PC-9 (cell line): ENCODE data around the gene CERS5. TPM values are rescaled to one million over a fixed set of nuclear protein-coding genes. Genes with fewer than 3 reads are reported as not detected.

Source experiments
- BruUV-seq: library from RNA; stranded (reverse); fragments of 400-500 nt; replicated peaks from 2 replicates; lab custom pipeline; 2021; lab: Mats Ljungman, UMichigan
- CTCF ChIA-PET: fragments of 300-600 bp; sonication (Branson Sonifier 250); formaldehyde crosslinking; loops from one replicate; lab custom pipeline; 2022; ENCODE audit warnings: antibody characterized with exemption; lab: Charles Lee
- POLR2A ChIA-PET: fragments of 300-600 bp; sonication (Branson Sonifier 250); formaldehyde crosslinking; loops from one replicate; lab custom pipeline; 2022; ENCODE audit warnings: antibody characterized with exemption; ENCODE audit not compliant: unreplicated experiment; lab: Charles Lee
- DNase-seq, 2 experiments: peaks; one replicate each; pipeline versions ENCODE4 v3.0.0 to v3.0.0-alpha.2; 2015 to 2022; ENCODE audit warnings: mixed read lengths in 1 of 2
- H2AFZ ChIP-seq: fragments of 200-600 bp; sonication (generic); 2 replicates; pipeline ENCODE4 v1.8.1; 2017; ENCODE audit warnings: antibody characterized with exemption
- H3F3A ChIP-seq: fragments of 200-600 bp; sonication (generic); 2 replicates; pipeline ENCODE4 v1.8.1; 2017; ENCODE audit warnings: antibody characterized with exemption, mild to moderate bottlenecking, low read depth; ENCODE audit not compliant: insufficient read depth
- H3K27ac ChIP-seq: fragments of 200-600 bp; sonication (generic); 2 replicates; pipeline ENCODE4 v1.6.1; 2016; ENCODE audit warnings: mixed run types
- H3K27me3 ChIP-seq: fragments of 200-600 bp; sonication (generic); 2 replicates; pipeline ENCODE4 v1.6.1; 2016; ENCODE audit warnings: low read depth, mixed run types; ENCODE audit not compliant: insufficient read depth
- H3K36me3 ChIP-seq: fragments of 200-600 bp; sonication (generic); 2 replicates; pipeline ENCODE4 v1.6.1; 2016; ENCODE audit warnings: low read depth, mixed run types
- H3K4me1 ChIP-seq: fragments of 200-600 bp; sonication (generic); replicated peaks from 2 replicates; pipeline ENCODE4 v1.6.1; 2016; ENCODE audit warnings: mixed run types; ENCODE audit not compliant: insufficient read depth
- H3K4me2 ChIP-seq: fragments of 200-600 bp; sonication (generic); 2 replicates; pipeline ENCODE4 v1.6.1; 2017; ENCODE audit warnings: mixed run types
- H3K4me3 ChIP-seq: fragments of 200-600 bp; sonication (generic); 2 replicates; pipeline ENCODE4 v1.6.1; 2016; ENCODE audit warnings: mixed run types
- H3K79me2 ChIP-seq: fragments of 200-600 bp; sonication (generic); 2 replicates; pipeline ENCODE4 v1.6.1; 2017; ENCODE audit warnings: low read depth, mixed run types
- H3K9me2 ChIP-seq: fragments of 200-600 bp; sonication (generic); 2 replicates; pipeline ENCODE4 v1.8.1; 2017; ENCODE audit warnings: mild to moderate bottlenecking; ENCODE audit not compliant: insufficient read depth
- H3K9me3 ChIP-seq: fragments of 200-600 bp; sonication (generic); 2 replicates; pipeline ENCODE4 v1.8.1; 2016; ENCODE audit warnings: low read depth; ENCODE audit not compliant: insufficient read depth
- H4K20me1 ChIP-seq: fragments of 200-600 bp; sonication (generic); 2 replicates; pipeline ENCODE4 v1.8.1; 2017; ENCODE audit not compliant: insufficient read depth
- EZH2 ChIP-seq: fragments of 200-600 bp; sonication (generic); IDR thresholded peaks from 2 replicates; pipeline ENCODE4 v1.8.0; 2017; ENCODE audit warnings: antibody characterized with exemption, low read depth
- intact Hi-C: fragments of 100-400 bp; cut with micrococcal nuclease; formaldehyde crosslinking; loops from one replicate; pipeline ENCODE4 v1.10.0; 2022; ENCODE audit not compliant: unreplicated experiment
- total RNA-seq: library from RNA; stranded (reverse); gene quantifications from 2 replicates; pipeline ENCODE4 v1.2.3, GENCODE V29; 2021
- TF ChIP-seq, protein P1 (sequence below): fragments of 200-600 bp; sonication (generic); conservative IDR thresholded peaks from 2 replicates; pipeline ENCODE4 v1.6.1; 2017; ENCODE audit warnings: mixed run types, antibody characterized with exemption, mild to moderate bottlenecking, moderate library complexity

CERS5 gene
- total RNA-seq, 1 experiment from 2014 or later = 33.0 TPM

GRCh38 chr12:50123203-50123602 lies 44.0 kb downstream of the CERS5 start:
- no peaks in the 10 kb centered on the region; the same call in 1 of the 2 replicates for H3K36me3 ChIP-seq
- H3K9me3 ChIP-seq = no peaks in the 10 kb centered on the region
- H4K20me1 ChIP-seq = peaks cover 9% of the 10 kb centered on the region; the same call in 1 of the 2 replicates
- H3K4me3 ChIP-seq = no peak overlapping the region
- no peak overlapping the region for H2AFZ ChIP-seq
- ChIA-PET CTCF (interaction anchor here (0.7 kb wide), 1 partner anchor 9 kb away, joined by 7 read pairs; no protein-coding TSS in a partner anchor), POLR2A (no interaction called here)
- no peak for DNase-seq
- H3K27ac ChIP-seq = no peak overlapping the region
- H3K27me3 ChIP-seq = no peaks in the 10 kb centered on the region
- H3K4me1 ChIP-seq = no peaks in the 10 kb centered on the region
- no peak overlapping the region for H3K4me2 ChIP-seq
- no peaks in the 10 kb centered on the region for H3K9me2 ChIP-seq
- intact Hi-C loops = no loop called here
- peaks cover 5% of the 10 kb centered on the region; the same call in 1 of the 2 replicates for H3K79me2 ChIP-seq
- BruUV-seq = no TSS peak
- H3F3A ChIP-seq = no peaks in the 10 kb centered on the region; the same call in 1 of the 2 replicates
- TF ChIP-seq, protein P1, sequence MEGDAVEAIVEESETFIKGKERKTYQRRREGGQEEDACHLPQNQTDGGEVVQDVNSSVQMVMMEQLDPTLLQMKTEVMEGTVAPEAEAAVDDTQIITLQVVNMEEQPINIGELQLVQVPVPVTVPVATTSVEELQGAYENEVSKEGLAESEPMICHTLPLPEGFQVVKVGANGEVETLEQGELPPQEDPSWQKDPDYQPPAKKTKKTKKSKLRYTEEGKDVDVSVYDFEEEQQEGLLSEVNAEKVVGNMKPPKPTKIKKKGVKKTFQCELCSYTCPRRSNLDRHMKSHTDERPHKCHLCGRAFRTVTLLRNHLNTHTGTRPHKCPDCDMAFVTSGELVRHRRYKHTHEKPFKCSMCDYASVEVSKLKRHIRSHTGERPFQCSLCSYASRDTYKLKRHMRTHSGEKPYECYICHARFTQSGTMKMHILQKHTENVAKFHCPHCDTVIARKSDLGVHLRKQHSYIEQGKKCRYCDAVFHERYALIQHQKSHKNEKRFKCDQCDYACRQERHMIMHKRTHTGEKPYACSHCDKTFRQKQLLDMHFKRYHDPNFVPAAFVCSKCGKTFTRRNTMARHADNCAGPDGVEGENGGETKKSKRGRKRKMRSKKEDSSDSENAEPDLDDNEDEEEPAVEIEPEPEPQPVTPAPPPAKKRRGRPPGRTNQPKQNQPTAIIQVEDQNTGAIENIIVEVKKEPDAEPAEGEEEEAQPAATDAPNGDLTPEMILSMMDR = no peak
- TF ChIP-seq EZH2 = no peak

DNA sequence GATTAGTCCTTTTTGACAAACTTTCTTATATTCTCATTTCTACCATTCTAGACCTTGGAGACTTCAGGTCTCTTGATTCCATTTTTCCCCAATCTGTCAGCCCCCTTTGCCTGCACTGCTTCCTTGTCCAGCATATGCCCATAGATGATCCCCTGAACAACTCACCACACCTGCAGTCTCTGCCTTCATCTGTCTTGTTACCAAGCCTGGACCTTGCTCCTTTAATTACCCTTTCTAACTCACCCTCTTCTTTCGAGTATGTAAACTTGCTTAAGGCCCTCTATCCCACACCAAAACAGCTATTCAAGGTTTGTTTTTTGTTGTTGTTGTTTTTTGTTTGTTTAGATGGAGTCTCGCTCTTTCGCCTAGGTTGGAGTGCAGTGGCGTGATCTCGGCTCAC lies 45.5 kb downstream of the CERS5 start:
- intact Hi-C loops = no loop called here
- ChIA-PET POLR2A (no interaction called here), CTCF (no interaction called here)
- no TSS peak for BruUV-seq
- TF ChIP-seq, protein P1 = no peak
- TF ChIP-seq EZH2 = no peak
- Histone ChIP-seq H3K4me2 (no peak overlapping the region), H3K36me3 (peaks cover 3% of the 10 kb centered on the region; the same call in 1 of the 2 replicates), H3K27ac (no peak overlapping the region), H4K20me1 (peaks cover 16% of the 10 kb centered on the region), H3K4me3 (no peak overlapping the region), H2AFZ (no peak overlapping the region), H3K4me1 (no peaks in the 10 kb centered on the region), H3K27me3 (no peaks in the 10 kb centered on the region), H3F3A (no peaks in the 10 kb centered on the region), H3K79me2 (peaks cover 12% of the 10 kb centered on the region), H3K9me2 (no peaks in the 10 kb centered on the region), H3K9me3 (no peaks in the 10 kb centered on the region)
- DNase-seq = no peak

DNA sequence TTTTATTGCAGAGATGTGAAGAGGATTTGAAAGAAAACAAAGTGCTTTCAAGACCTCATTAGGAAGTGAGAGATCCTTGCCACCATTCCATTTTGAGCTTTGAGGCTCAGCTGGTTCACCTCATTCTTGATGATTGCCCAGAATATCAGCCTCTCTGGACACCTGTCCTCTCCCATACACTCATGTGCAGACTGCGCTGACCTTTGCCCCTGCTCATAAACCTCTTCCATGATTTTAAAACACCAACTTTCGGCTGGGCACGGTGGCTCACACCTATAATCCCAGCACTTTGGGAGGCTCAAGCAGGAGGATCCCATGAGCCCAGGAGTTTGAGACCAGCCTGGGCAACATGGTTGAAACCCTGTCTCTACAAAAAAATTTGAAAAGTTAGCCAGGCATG lies 46.2 kb downstream of the CERS5 start:
- Histone ChIP-seq H2AFZ (no peak overlapping the region), H3K27me3 (no peaks in the 10 kb centered on the region), H3K27ac (no peak overlapping the region), H3K4me2 (no peak overlapping the region), H3K4me1 (no peaks in the 10 kb centered on the region), H3K9me2 (no peaks in the 10 kb centered on the region), H3K36me3 (peaks cover 3% of the 10 kb centered on the region), H3K79me2 (peaks cover 19% of the 10 kb centered on the region), H3K9me3 (no peaks in the 10 kb centered on the region), H3F3A (no peaks in the 10 kb centered on the region), H3K4me3 (no peak overlapping the region), H4K20me1 (peaks cover 22% of the 10 kb centered on the region)
- intact Hi-C loops = no loop called here
- BruUV-seq = no TSS peak
- CTCF ChIA-PET = interaction anchor here (0.6 kb wide), 1 partner anchor 53 kb away, joined by 4 read pairs; no protein-coding TSS in a partner anchor
- no peak for DNase-seq
- TF ChIP-seq, protein P1 = no peak
- TF ChIP-seq EZH2 = no peak
- POLR2A ChIA-PET = no interaction called here
